ENCODE results near the gene SAMD4A. TPM values are rescaled to one million over a fixed set of nuclear protein-coding genes. Genes with fewer than 3 reads are reported as not detected.

SAMD4A gene
- total and polyA plus RNA-seq, 2 of the 4 experiments (the other 2 are of a cell fraction) = 22.9 to 38.2 TPM

DNA sequence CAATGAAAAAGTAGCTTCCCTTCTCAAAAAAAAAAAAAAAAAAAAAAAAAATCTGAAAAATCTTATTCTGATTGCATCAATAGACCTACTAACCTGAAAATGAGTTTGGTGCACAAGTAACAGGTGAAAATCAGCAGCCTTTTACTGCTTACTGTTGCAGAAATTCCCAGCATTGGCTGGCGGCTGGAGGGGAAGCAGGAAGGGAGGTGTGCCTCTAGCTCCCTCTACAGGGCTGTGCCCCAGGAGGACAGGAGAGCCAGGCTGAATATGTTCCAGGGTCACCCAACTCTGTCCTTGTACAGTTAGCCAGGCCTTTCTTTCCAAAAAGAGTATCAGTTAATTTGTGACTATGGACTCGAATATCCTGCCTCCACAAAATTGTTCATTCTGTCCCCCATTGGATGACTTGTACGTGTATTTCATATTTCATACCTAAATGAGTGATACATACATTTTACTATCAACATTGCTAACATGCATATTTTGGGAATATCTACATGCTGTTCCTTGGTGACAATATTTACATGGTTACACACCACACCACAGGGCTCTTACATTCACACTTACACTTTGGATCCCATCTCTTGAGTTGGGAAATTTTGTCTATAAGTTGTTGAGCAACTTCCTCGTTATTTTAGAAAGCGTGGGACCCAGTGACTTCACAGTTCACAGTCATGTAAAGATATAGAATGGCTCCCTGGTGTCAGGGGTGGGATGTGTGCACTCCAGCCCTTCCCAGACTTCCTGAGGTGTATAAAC, 124.8 kb downstream of the SAMD4A start:
- POLR2A ChIA-PET (ENCODE audit: unreplicated experiment) = interaction anchor here (0.6 to 0.9 kb wide), 2 partner anchors 112 to 126 kb away, joined by 11 to 21 read pairs; no protein-coding TSS in a partner anchor
- in situ Hi-C loops (cut with MboI; ENCODE audit: low sequenced_read_pairs) = no loop called here
- Histone ChIP-seq H2AFZ (replicated peaks; ENCODE audit: low read length, poor library complexity) (no peak overlapping the region), H4K8ac (ENCODE audit: low read depth in 2 of 2, low read length in 2 of 2) (no peak overlapping the region), H3K4me2 (ENCODE audit: low read depth, low read length) (no peak overlapping the region), H3K14ac (replicated peaks; ENCODE audit: low read depth, low read length) (no peak overlapping the region), H3K27me3 (ENCODE audit: control insufficient read depth, insufficient read depth, low read length) (no peaks in the 10 kb centered on the region), H2AK5ac (ENCODE audit: low read depth, low read length) (0 out of 2 replicates have a peak overlapping the region, but pooled peaks have one; percentile 8), H3K4me3 (ENCODE audit: insufficient read depth, low read depth, low read length) (no peak overlapping the region), H3K56ac (ENCODE audit: extremely low read depth, insufficient read depth, low read length) (no peak overlapping the region), H3K36me3 (ENCODE audit: control insufficient read depth, insufficient read depth, low read length) (no peaks in the 10 kb centered on the region; the same call in none of the 2 replicates), H3K9me1 (ENCODE audit: insufficient read depth, low read length) (peaks cover 40% of the 10 kb centered on the region), H3K18ac (ENCODE audit: low read depth, low read length) (no peak overlapping the region), H3K79me1 (ENCODE audit: low read depth in 1 of 2, low read length in 2 of 2) (peaks cover 67 to 91% of the 10 kb centered on the region in 2 experiments), H3K27ac (ENCODE audit: insufficient read depth, low read length) (no peak overlapping the region), H3K23ac (ENCODE audit: low read depth, low read length) (0 out of 2 replicates have a peak overlapping the region, but pooled peaks have one; percentile 48), H2BK15ac (ENCODE audit: low read depth, low read length) (peak overlapping the region; percentile 17; the same call in 1 of the 3 replicates), H3K9me3 (ENCODE audit: control insufficient read depth, insufficient read depth, low read length) (no peaks in the 10 kb centered on the region), H3K9ac (ENCODE audit: low read depth, low read length) (no peak overlapping the region), H3K4ac (ENCODE audit: low read depth, low read length) (no peak overlapping the region), H4K91ac (ENCODE audit: insufficient read depth, low read depth, low read length) (no peak overlapping the region), H3K4me1 (ENCODE audit: control insufficient read depth, insufficient read depth, low read length) (peaks cover 18% of the 10 kb centered on the region), H2AK9ac (replicated peaks; ENCODE audit: low read depth, low read length, poor library complexity) (no peak overlapping the region), H2BK5ac (ENCODE audit: low read depth, low read length, poor library complexity, severe bottlenecking) (no peak overlapping the region), H4K20me1 (ENCODE audit: insufficient read depth, low read length) (peaks cover 66% of the 10 kb centered on the region), H2BK20ac (ENCODE audit: low read depth, low read length) (no peak overlapping the region), H4K5ac (ENCODE audit: low read depth, low read length) (no peak overlapping the region), H2BK120ac (ENCODE audit: low read depth, low read length) (no peak overlapping the region)
- dilution Hi-C loops (cut with HindIII; ENCODE audit: low sequenced_read_pairs, unreplicated experiment) = no loop called here
- peak; percentile 69 for DNase-seq
- TF ChIP-seq FOS (IDR thresholded peaks at IDR 0.05; ENCODE audit: low read depth, low read length) (no peak), CHD1 (IDR thresholded peaks at IDR 0.05; ENCODE audit: low read depth, low read length) (no peak), SMC3 (IDR thresholded peaks at IDR 0.05; ENCODE audit: low read depth, low read length) (peak; percentile 86), RFX5 (IDR thresholded peaks at IDR 0.05; ENCODE audit: low read depth, low read length) (no peak), POLR2A (IDR thresholded peaks at IDR 0.05; ENCODE audit: low read depth, low read length) (peak; percentile 39; the same call in 1 of the 2 replicates), MAZ (IDR thresholded peaks at IDR 0.05; ENCODE audit: borderline replicate concordance, low read depth, low read length) (no peak), RCOR1 (IDR thresholded peaks at IDR 0.05; ENCODE audit: insufficient replicate concordance, low read length) (no peak), CEBPB (IDR thresholded peaks at IDR 0.05; ENCODE audit: low read depth, low read length) (peak; percentile 45; the same call in 1 of the 2 replicates), RAD21 (IDR thresholded peaks at IDR 0.05; ENCODE audit: low read length) (peak; percentile 92), MAFK (IDR thresholded peaks at IDR 0.05; ENCODE audit: low read depth, low read length) (peak; percentile 84), USF2 (IDR thresholded peaks at IDR 0.05; ENCODE audit: low read depth, low read length) (no peak), MXI1 (IDR thresholded peaks at IDR 0.05; ENCODE audit: borderline replicate concordance, low read depth, low read length) (no peak), NFE2L2 (IDR thresholded peaks at IDR 0.05; ENCODE audit: low read depth, low read length) (no peak)
- TF ChIP-seq, protein P1, sequence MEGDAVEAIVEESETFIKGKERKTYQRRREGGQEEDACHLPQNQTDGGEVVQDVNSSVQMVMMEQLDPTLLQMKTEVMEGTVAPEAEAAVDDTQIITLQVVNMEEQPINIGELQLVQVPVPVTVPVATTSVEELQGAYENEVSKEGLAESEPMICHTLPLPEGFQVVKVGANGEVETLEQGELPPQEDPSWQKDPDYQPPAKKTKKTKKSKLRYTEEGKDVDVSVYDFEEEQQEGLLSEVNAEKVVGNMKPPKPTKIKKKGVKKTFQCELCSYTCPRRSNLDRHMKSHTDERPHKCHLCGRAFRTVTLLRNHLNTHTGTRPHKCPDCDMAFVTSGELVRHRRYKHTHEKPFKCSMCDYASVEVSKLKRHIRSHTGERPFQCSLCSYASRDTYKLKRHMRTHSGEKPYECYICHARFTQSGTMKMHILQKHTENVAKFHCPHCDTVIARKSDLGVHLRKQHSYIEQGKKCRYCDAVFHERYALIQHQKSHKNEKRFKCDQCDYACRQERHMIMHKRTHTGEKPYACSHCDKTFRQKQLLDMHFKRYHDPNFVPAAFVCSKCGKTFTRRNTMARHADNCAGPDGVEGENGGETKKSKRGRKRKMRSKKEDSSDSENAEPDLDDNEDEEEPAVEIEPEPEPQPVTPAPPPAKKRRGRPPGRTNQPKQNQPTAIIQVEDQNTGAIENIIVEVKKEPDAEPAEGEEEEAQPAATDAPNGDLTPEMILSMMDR (conservative IDR thresholded peaks at IDR 0.05; ENCODE audit: low read depth, low read length) = peak; percentile 88
- intact Hi-C loops (cut with micrococcal nuclease) = loop anchor here (1.0 kb wide), 1 partner anchor 124 kb away; the partner anchor contains the start of gene SAMD4A
- CTCF ChIA-PET = interaction anchor here (0.6 to 1.7 kb wide), 9 partner anchors 11 to 133 kb away, joined by 3 to 8 read pairs (median 4); no protein-coding TSS in a partner anchor
- BruUV-seq (replicated peaks) = no TSS peak
- no CpG with 5 or more reads among the region's 5 CpGs for WGBS, 2 experiments (ENCODE audit: extremely low coverage in 2 of 2, insufficient read length in 1 of 2)
- peak; percentile 81 for ATAC-seq (ENCODE audit: low read depth)
